ENCODE measurements around the gene FOXJ2.

GRCh38 chr12:8064131-8064530, 31.6 kb downstream of the FOXJ2 start:
- TF ChIP-seq POLR2AphosphoS5 (IDR thresholded peaks at IDR 0.05) (no peak), CTCF (IDR thresholded peaks at IDR 0.05) (no peak)

All from transverse colon (tissue), 4 donors.